GM12864 (cell line): ENCODE measurements around the gene FMO5.

Source experiments
- DNase-seq: peaks from one replicate; pipeline ENCODE4 v3.0.0-alpha.2; 2011; ENCODE audit warnings: low read depth
- H3K4me3 ChIP-seq: 2 replicates; pipeline ENCODE4 v1.5.1; 2011; ENCODE audit warnings: mild to moderate bottlenecking, low read depth, low read length, control low read depth
- CTCF ChIP-seq: IDR thresholded peaks from 2 replicates; pipeline ENCODE4 v1.5.1; 2011; ENCODE audit warnings: low read depth, mild to moderate bottlenecking, moderate library complexity, low read length, control low read depth, inconsistent platforms; ENCODE audit errors: missing control alignments

The FMO5 gene

GRCh38 chr1:147264158-147264768, 39.1 kb upstream of the FMO5 start:
- no peak for TF ChIP-seq CTCF
- H3K4me3 ChIP-seq = no peak overlapping the region
- no peak for DNase-seq

- no peak overlapping the region for H3K4me3 ChIP-seq
Observed at GRCh38 chr1:147260956-147261355, 35.8 kb upstream of the FMO5 start.

GRCh38 chr1:147252540-147252939, 27.4 kb upstream of the FMO5 start:
- TF ChIP-seq CTCF = no peak
- no peak for DNase-seq

More at GRCh38 chr1:147260956-147261355, 35.8 kb upstream of the FMO5 start:
- TF ChIP-seq CTCF = no peak
- no peak for DNase-seq

GRCh38 chr1:147247656-147248238, 22.6 kb upstream of the FMO5 start:
- no peak for DNase-seq
- no peak overlapping the region for H3K4me3 ChIP-seq
- no peak for TF ChIP-seq CTCF

More at GRCh38 chr1:147252540-147252939, 27.4 kb upstream of the FMO5 start:
- no peak overlapping the region for H3K4me3 ChIP-seq

GRCh38 chr1:147246910-147247655, 21.9 kb upstream of the FMO5 start:
- no peak for DNase-seq
- no peak for TF ChIP-seq CTCF
- H3K4me3 ChIP-seq = no peak overlapping the region

GRCh38 chr1:147246044-147246690, 21.0 kb upstream of the FMO5 start:
- TF ChIP-seq CTCF = no peak
- DNase-seq = no peak
- no peak overlapping the region for H3K4me3 ChIP-seq
